Thyroid gland (tissue), 4 donors: ENCODE data around the gene STK24.

Source experiments
- CTCF ChIP-seq, 6 experiments: fragments of 200-600 bp in 3 of 6; fragments of 450-650 bp in 3 of 6; sonication (generic) in 3 of 6; IDR thresholded peaks; one replicate each; pipeline ENCODE4 v1.5.1; 2016 to 2019; ENCODE audit warnings: antibody characterized with exemption in 6 of 6, mild to moderate bottlenecking in 2 of 6, inconsistent platforms in 1 of 6, moderate library complexity in 1 of 6
- POLR2A ChIP-seq, 2 donors: fragments of 450-650 bp; IDR thresholded peaks; one replicate each; pipeline ENCODE4 v1.6.1; 2017; ENCODE audit warnings: antibody characterized with exemption in 2 of 2, mild to moderate bottlenecking in 2 of 2, moderate library complexity in 1 of 2

GRCh38 chr13:98496966-98497365 lies 79.9 kb downstream of the STK24 start:
- TF ChIP-seq CTCF (IDR thresholded peaks at IDR 0.05) (no peak), POLR2A (IDR thresholded peaks at IDR 0.05) (no peak)
